B cell (primary cell): Measurements from ENCODE around the gene PAM.

Experiments used
- CTCF ChIP-seq: fragments of 200-600 bp; IDR thresholded peaks from one replicate; pipeline ENCODE4 v1.8.0; 2022; ENCODE audit warnings: antibody characterized with exemption, mild to moderate bottlenecking
- EZH2 ChIP-seq: IDR thresholded peaks from 2 replicates; pipeline ENCODE4 v1.6.1; 2012; ENCODE audit warnings: borderline replicate concordance, low read depth, mild to moderate bottlenecking, moderate library complexity, low read length; ENCODE audit not compliant: insufficient read depth, poor library complexity, severe bottlenecking

GRCh38 chr5:103035701-103036100 lies 280.6 kb downstream of the PAM start:
- TF ChIP-seq CTCF (no peak), EZH2 (no peak)
